H1 (cell line): ENCODE measurements around the gene ZNF346. TPM values are rescaled to one million over a fixed set of nuclear protein-coding genes. Genes with fewer than 3 reads are reported as not detected.
A peak's percentile ranks its signal among the peaks of the same experiment; 100 is the strongest.

Experiments
- CTCF ChIA-PET: fragments of 300-600 bp; sonication (Branson Sonifier 250); formaldehyde crosslinking; loops from one replicate; lab custom pipeline; 2021; ENCODE audit not compliant: partially characterized antibody; lab: Charles Lee
- POLR2A ChIA-PET: fragments of 300-600 bp; sonication (Branson Sonifier 250); formaldehyde crosslinking; loops from one replicate; lab custom pipeline; 2021; ENCODE audit warnings: inconsistent platforms; ENCODE audit not compliant: partially characterized antibody; lab: Charles Lee
- DNase-seq, 2 experiments: peaks; one replicate each; pipeline versions ENCODE4 v3.0.0 to v3.0.0-alpha.2; 2010 to 2022; ENCODE audit warnings: low spot score in 2 of 2, low read depth in 1 of 2, mixed read lengths in 1 of 2
- FAIRE-seq: peaks from 2 replicates; lab custom pipeline; 2011; peaks lifted over from hg19 to GRCh38; lab: Jason Lieb, UNC
- H2AFZ ChIP-seq: 2 replicates; pipeline ENCODE4 v1.8.1; 2012; ENCODE audit warnings: low read length, inconsistent platforms
- H2AK5ac ChIP-seq: 2 replicates; pipeline ENCODE4 v1.6.1; 2013; ENCODE audit warnings: low read depth, low read length
- H2BK120ac ChIP-seq: replicated peaks from 2 replicates; pipeline ENCODE3; 2013; ENCODE audit warnings: low read depth, low read length, inconsistent platforms
- H2BK12ac ChIP-seq: 2 replicates; pipeline ENCODE4 v1.6.1; 2013; ENCODE audit warnings: low read depth, low read length
- H2BK15ac ChIP-seq: 2 replicates; pipeline ENCODE4 v1.6.1; 2013; ENCODE audit warnings: low read length
- H2BK20ac ChIP-seq: 2 replicates; pipeline ENCODE4 v1.6.1; 2013; ENCODE audit warnings: low read length
- H2BK5ac ChIP-seq: 2 replicates; pipeline ENCODE4 v1.6.1; 2013; ENCODE audit warnings: low read depth, low read length
- H3K14ac ChIP-seq: 2 replicates; pipeline ENCODE4 v1.6.1; 2013; ENCODE audit warnings: inconsistent platforms; ENCODE audit not compliant: insufficient read length
- H3K18ac ChIP-seq: 2 replicates; pipeline ENCODE4 v1.6.1; 2013; ENCODE audit warnings: low read length; ENCODE audit errors: extremely low read depth
- H3K23ac ChIP-seq: 2 replicates; pipeline ENCODE4 v1.6.1; 2013; ENCODE audit warnings: inconsistent platforms; ENCODE audit not compliant: insufficient read length
- H3K23me2 ChIP-seq: 2 replicates; pipeline ENCODE4 v1.6.1; 2013; ENCODE audit warnings: low read depth, low read length
- H3K27ac ChIP-seq: 2 replicates; pipeline ENCODE4 v1.6.1; 2011; ENCODE audit warnings: low read depth, low read length, inconsistent platforms
- H3K27me3 ChIP-seq, 4 experiments: replicated peaks in 1 of 4; 1 replicate in 1 of 4; 2 replicates in 3 of 4; pipeline versions ENCODE4 v1.6.1 to v1.8.1; 2011 to 2013; ENCODE audit warnings: low read length in 3 of 4, mild to moderate bottlenecking in 3 of 4, inconsistent platforms in 2 of 4, mixed read lengths in 2 of 4, moderate library complexity in 1 of 4; ENCODE audit not compliant: control insufficient read depth in 3 of 4, insufficient read depth in 3 of 4; ENCODE audit errors: extremely low read depth in 1 of 4
- H3K36me3 ChIP-seq, 4 experiments: 2 replicates each; pipeline versions ENCODE4 v1.6.1 to v1.8.1; 2011 to 2013; ENCODE audit warnings: mild to moderate bottlenecking in 4 of 4, low read length in 3 of 4, moderate library complexity in 2 of 4, control low read depth in 1 of 4, inconsistent platforms in 1 of 4; ENCODE audit not compliant: insufficient read depth in 4 of 4, control insufficient read depth in 2 of 4
- H3K4ac ChIP-seq: replicated peaks from 2 replicates; pipeline ENCODE3; 2013; ENCODE audit warnings: low read length, low read depth, mixed read lengths, inconsistent platforms; ENCODE audit not compliant: insufficient read length
- H3K4me1 ChIP-seq, 4 experiments: replicated peaks in 1 of 4; 1 replicate in 1 of 4; 2 replicates in 3 of 4; pipeline versions ENCODE4 v1.6.1 to v1.8.1; 2011 to 2013; ENCODE audit warnings: low read length in 3 of 4, inconsistent platforms in 2 of 4, mixed read lengths in 1 of 4; ENCODE audit not compliant: insufficient read depth in 4 of 4, control insufficient read depth in 3 of 4
- H3K4me2 ChIP-seq, 2 experiments: 2 replicates each; pipeline versions ENCODE4 v1.6.1 to v1.8.1; 2011 to 2013; ENCODE audit warnings: low read depth in 2 of 2, low read length in 2 of 2, control low read depth in 1 of 2, inconsistent platforms in 1 of 2, mild to moderate bottlenecking in 1 of 2; ENCODE audit not compliant: insufficient read depth in 1 of 2
- H3K4me3 ChIP-seq, 4 experiments: fragments of 200-600, 300-600 bp in 1 of 4; sonication (generic), shearing (Covaris generic), sonication (Bioruptor Twin) in 1 of 4; 2 replicates each; pipeline versions ENCODE4 v1.5.1 to v1.8.1; 2011 to 2016; ENCODE audit warnings: low read length in 4 of 4, low read depth in 3 of 4, control low read depth in 2 of 4, inconsistent platforms in 2 of 4, mild to moderate bottlenecking in 2 of 4, mixed read lengths in 1 of 4, moderate library complexity in 1 of 4; ENCODE audit not compliant: insufficient read depth in 2 of 4; ENCODE audit errors: extremely low read depth in 1 of 4
- H3K56ac ChIP-seq: replicated peaks from 2 replicates; pipeline ENCODE3; 2013; ENCODE audit warnings: low read depth, mild to moderate bottlenecking, mixed read lengths, low read length, inconsistent platforms; ENCODE audit not compliant: insufficient read length
- H3K79me1 ChIP-seq: 2 replicates; pipeline ENCODE4 v1.6.1; 2013; ENCODE audit warnings: low read depth, low read length, control low read depth
- H3K79me2 ChIP-seq, 2 experiments: 2 replicates each; pipeline versions ENCODE4 v1.6.1 to v1.8.1; 2012 to 2013; ENCODE audit warnings: low read length in 2 of 2, mild to moderate bottlenecking in 2 of 2, inconsistent platforms in 1 of 2; ENCODE audit not compliant: insufficient read depth in 2 of 2, control insufficient read depth in 1 of 2
- H3K9ac ChIP-seq, 4 experiments: replicated peaks in 1 of 4; 1 replicate in 1 of 4; 2 replicates in 3 of 4; pipeline versions ENCODE4 v1.6.1 to v1.8.1; 2011 to 2013; ENCODE audit warnings: low read depth in 3 of 4, low read length in 3 of 4, control low read depth in 2 of 4, mild to moderate bottlenecking in 2 of 4, moderate library complexity in 2 of 4, inconsistent platforms in 1 of 4; ENCODE audit errors: extremely low read depth in 1 of 4
- H3K9me3 ChIP-seq, 2 experiments: 2 replicates each; pipeline versions ENCODE4 v1.6.1 to v1.8.1; 2012 to 2013; ENCODE audit warnings: mild to moderate bottlenecking in 2 of 2, moderate library complexity in 2 of 2, control low read depth in 1 of 2, inconsistent platforms in 1 of 2, low read depth in 1 of 2, low read length in 1 of 2, mixed read lengths in 1 of 2; ENCODE audit not compliant: insufficient read depth in 2 of 2
- H4K20me1 ChIP-seq, 2 experiments: replicated peaks in 1 of 2; 2 replicates each; pipeline versions ENCODE3 to v1.8.1; 2011 to 2013; ENCODE audit warnings: inconsistent platforms in 2 of 2, low read length in 2 of 2, mild to moderate bottlenecking in 1 of 2; ENCODE audit not compliant: insufficient read depth in 2 of 2, control insufficient read depth in 1 of 2
- H4K5ac ChIP-seq: 2 replicates; pipeline ENCODE4 v1.6.1; 2013; ENCODE audit warnings: low read length, low read depth, mixed read lengths, inconsistent platforms; ENCODE audit not compliant: insufficient read length
- H4K8ac ChIP-seq: 2 replicates; pipeline ENCODE4 v1.8.0; 2013; ENCODE audit warnings: mild to moderate bottlenecking, moderate library complexity, low read length, inconsistent platforms; ENCODE audit not compliant: insufficient read depth; ENCODE audit errors: extremely low read depth
- H4K91ac ChIP-seq: replicated peaks from 2 replicates; pipeline ENCODE3; 2013; ENCODE audit warnings: low read length, mixed read lengths, inconsistent platforms; ENCODE audit not compliant: insufficient read length
- ATF2 ChIP-seq: IDR thresholded peaks from 2 replicates; pipeline ENCODE4 v1.6.1; 2012; ENCODE audit warnings: low read length, inconsistent platforms
- POLR2AphosphoS5 ChIP-seq: IDR thresholded peaks from 2 replicates; pipeline ENCODE4 v1.6.1; 2011; ENCODE audit warnings: low read depth, low read length
- SAP30 ChIP-seq: fragments of 300-600 bp; sonication (generic); IDR thresholded peaks from 2 replicates; pipeline ENCODE4 v1.7.1; 2012; ENCODE audit warnings: low read length, moderate library complexity, mild to moderate bottlenecking, inconsistent platforms; ENCODE audit not compliant: insufficient read depth, insufficient replicate concordance
- SRF ChIP-seq: IDR thresholded peaks from 2 replicates; pipeline ENCODE4 v1.6.1; 2011; ENCODE audit warnings: mild to moderate bottlenecking, low read depth, low read length, moderate library complexity
- WGBS, 2 experiments: shearing (Covaris generic) in 1 of 2; methylation state at CpG; one replicate each; pipeline versions ENCODE4 v1.1.6 to v1.1.7; 2013 to 2015; ENCODE audit warnings: low lambda C conversion rate in 2 of 2, mixed read lengths in 2 of 2, inconsistent platforms in 1 of 2, low coverage in 1 of 2, missing lambda C conversion rate in 1 of 2; ENCODE audit not compliant: insufficient replicate concordance in 2 of 2, insufficient coverage in 1 of 2, insufficient read length in 1 of 2; ENCODE audit errors: extremely low coverage in 1 of 2, missing lambda C conversion rate in 1 of 2; 5-methylcytosine and 5-hydroxymethylcytosine counted together
- polyA plus RNA-seq, 7 experiments: library from polyadenylated mRNA; depleted of rRNA in 3 of 7; stranded (reverse) in 5 of 7; unstranded in 2 of 7; fragments of >200 nt in 5 of 7; fragments of 200-250 nt in 2 of 7; gene quantifications; 1 replicate in 5 of 7; 2 replicates in 1 of 7; 4 replicates in 1 of 7; pipeline versions ENCODE4 v1.2.1 to v1.2.3, GENCODE V29; 2011 to 2013; ENCODE audit warnings: missing spikeins in 2 of 7, mixed read lengths in 2 of 7
- total RNA-seq: library from RNA; stranded (reverse); fragmentation: NEBNext Ultra II Directional; extraction: Animal tissue kit (Norgen Biotek cat#: 25700); gene quantifications from 2 replicates; pipeline ENCODE4 v1.2.1, GENCODE V29; 2021

ZNF346 gene
- total and polyA plus RNA-seq, 2 of the 8 experiments (the other 6 are each of a cell fraction or from before 2014, with no cell fraction given) = 19.9 to 20.8 TPM

- no peak overlapping the region for H3K56ac ChIP-seq
- no peak overlapping the region for H2AFZ ChIP-seq
Observed at GRCh38 chr5:177117441-177118045, 95.0 kb downstream of the ZNF346 start.

More at GRCh38 chr5:177117441-177118045, 95.0 kb downstream of the ZNF346 start:
- Histone ChIP-seq H3K9ac (no peak overlapping the region), H3K23me2 (no peaks in the 10 kb centered on the region), H2BK5ac (no peak overlapping the region), H3K79me1 (no peaks in the 10 kb centered on the region), H2BK20ac (no peak overlapping the region), H2AK5ac (no peak overlapping the region; the same call in 1 of the 2 replicates), H3K4me2 (no peak overlapping the region), H3K27ac (no peak overlapping the region), H3K4me3 (no peak overlapping the region), H3K36me3 (no peaks in the 10 kb centered on the region), H4K8ac (peak overlapping the region; percentile 19; the same call in 1 of the 2 replicates), H4K91ac (peak overlapping the region; percentile 88), H3K9me3 (peaks cover 0 to 3% of the 10 kb centered on the region in 2 experiments; a peak in 1 of 4 replicates), H3K27me3 (peaks cover 0 to 4% (median 1%) of the 10 kb centered on the region in 4 experiments; a peak in 2 of 7 replicates), H3K14ac (no peak overlapping the region), H4K5ac (no peak overlapping the region), H2BK15ac (peak overlapping the region; percentile 54; the same call in 1 of the 2 replicates), H3K79me2 (no peaks in the 10 kb centered on the region), H3K4ac (no peak overlapping the region), H4K20me1 (no peaks in the 10 kb centered on the region), H2BK120ac (no peak overlapping the region), H3K4me1 (peaks cover 0 to 4% (median 4%) of the 10 kb centered on the region in 4 experiments; a peak in 3 of 7 replicates), H3K23ac (no peak overlapping the region)
- no peak for DNase-seq
- ChIA-PET CTCF (interaction anchor here (1.2 to 1.4 kb wide), 2 partner anchors 31 to 45 kb away, joined by 3 to 7 read pairs; partner anchors contain the start of gene FGFR4), POLR2A (interaction anchor here (1.0 to 6.7 kb wide), 3 partner anchors 15 to 181 kb away, joined by 3 to 101 read pairs (median 3); partner anchors contain the start of gene NSD1)
- 95% methylated on average over 30 of the region's 30 CpGs; no CpG with 5 or more reads in 1 of the 2 experiments for WGBS, 2 experiments
- no peak for TF ChIP-seq SAP30
- no peak for TF ChIP-seq POLR2AphosphoS5
- TF ChIP-seq ATF2 = no peak
- no peak for TF ChIP-seq SRF
- TF ChIP-seq, all 59 proteins: peak for 0
- FAIRE-seq = no peak
- Histone ChIP-seq H3K18ac (peak overlapping the region; percentile 32; the same call in 1 of the 2 replicates), H2BK12ac (peak overlapping the region; percentile 19; the same call in 1 of the 2 replicates)
